GM10248 (cell line): ENCODE results near the gene OR1L4.

Experiments used
- CTCF ChIA-PET: fragments of 300-600 bp; sonication (Branson Sonifier 250); formaldehyde crosslinking; extraction: SDS; loops from one replicate; lab custom pipeline; 2021; ENCODE audit warnings: antibody characterized with exemption; lab: Yijun Ruan, JAX
- POLR2A ChIA-PET: fragments of 350-650 bp; sonication (Branson Sonifier 250); formaldehyde crosslinking; extraction: SDS; loops from one replicate; lab custom pipeline; 2020; ENCODE audit warnings: antibody characterized with exemption; lab: Yijun Ruan, JAX
- DNase-seq: peaks from one replicate; pipeline ENCODE4 v3.0.0; 2012; ENCODE audit errors: extremely low spot score
- TF ChIP-seq, protein P1 (sequence below): IDR thresholded peaks from 2 replicates; pipeline ENCODE4 v1.5.1; 2012; ENCODE audit warnings: mild to moderate bottlenecking, low read depth; ENCODE audit errors: extremely low read depth, missing control alignments, control extremely low read depth

OR1L4 gene, protein sequence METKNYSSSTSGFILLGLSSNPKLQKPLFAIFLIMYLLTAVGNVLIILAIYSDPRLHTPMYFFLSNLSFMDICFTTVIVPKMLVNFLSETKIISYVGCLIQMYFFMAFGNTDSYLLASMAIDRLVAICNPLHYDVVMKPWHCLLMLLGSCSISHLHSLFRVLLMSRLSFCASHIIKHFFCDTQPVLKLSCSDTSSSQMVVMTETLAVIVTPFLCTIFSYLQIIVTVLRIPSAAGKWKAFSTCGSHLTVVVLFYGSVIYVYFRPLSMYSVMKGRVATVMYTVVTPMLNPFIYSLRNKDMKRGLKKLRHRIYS

DNA sequence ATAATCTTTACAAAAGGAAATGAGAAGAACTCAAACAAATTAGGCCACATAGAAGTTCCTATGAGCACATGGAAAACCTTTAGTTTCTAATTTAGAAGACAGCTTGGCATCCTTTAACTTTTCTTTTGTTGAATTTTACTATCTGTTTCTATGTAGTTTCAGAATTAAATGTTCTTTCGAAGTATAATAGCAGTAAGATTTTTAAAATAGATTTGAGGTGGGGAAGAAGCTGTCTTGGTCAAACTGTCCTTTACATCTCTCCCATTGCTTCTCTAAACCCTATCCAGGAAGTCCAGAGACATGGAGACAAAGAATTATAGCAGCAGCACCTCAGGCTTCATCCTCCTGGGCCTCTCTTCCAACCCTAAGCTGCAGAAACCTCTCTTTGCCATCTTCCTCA is at the start of gene OR1L4:
OR1L4 (plus strand) TSS at position 301 of the 400 bp plus-strand sequence; CDS start at position 301, 0 bp downstream.
- CTCF ChIA-PET, result no interaction called here
- POLR2A ChIA-PET, result no interaction called here
- TF ChIP-seq, protein P1, sequence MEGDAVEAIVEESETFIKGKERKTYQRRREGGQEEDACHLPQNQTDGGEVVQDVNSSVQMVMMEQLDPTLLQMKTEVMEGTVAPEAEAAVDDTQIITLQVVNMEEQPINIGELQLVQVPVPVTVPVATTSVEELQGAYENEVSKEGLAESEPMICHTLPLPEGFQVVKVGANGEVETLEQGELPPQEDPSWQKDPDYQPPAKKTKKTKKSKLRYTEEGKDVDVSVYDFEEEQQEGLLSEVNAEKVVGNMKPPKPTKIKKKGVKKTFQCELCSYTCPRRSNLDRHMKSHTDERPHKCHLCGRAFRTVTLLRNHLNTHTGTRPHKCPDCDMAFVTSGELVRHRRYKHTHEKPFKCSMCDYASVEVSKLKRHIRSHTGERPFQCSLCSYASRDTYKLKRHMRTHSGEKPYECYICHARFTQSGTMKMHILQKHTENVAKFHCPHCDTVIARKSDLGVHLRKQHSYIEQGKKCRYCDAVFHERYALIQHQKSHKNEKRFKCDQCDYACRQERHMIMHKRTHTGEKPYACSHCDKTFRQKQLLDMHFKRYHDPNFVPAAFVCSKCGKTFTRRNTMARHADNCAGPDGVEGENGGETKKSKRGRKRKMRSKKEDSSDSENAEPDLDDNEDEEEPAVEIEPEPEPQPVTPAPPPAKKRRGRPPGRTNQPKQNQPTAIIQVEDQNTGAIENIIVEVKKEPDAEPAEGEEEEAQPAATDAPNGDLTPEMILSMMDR, result no peak
- no peak for DNase-seq

DNA sequence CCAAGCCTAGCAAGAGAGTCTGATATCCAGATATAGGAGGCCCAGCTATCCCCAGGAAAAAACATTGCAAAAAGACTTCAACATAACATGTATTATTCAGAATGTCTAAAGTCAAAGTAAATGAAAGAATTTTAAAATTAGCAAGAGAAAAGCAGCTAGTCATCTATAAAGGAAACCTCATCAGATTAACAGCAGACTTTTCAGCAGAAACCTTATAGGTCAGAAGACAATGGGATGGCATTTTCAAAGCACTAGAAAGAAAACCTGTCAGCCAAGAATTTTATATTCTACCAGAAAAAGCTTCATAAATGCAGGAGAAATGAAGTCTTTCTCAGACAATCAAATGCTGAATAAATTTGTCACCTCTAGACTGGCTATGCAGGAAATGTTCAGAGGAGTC is 38.9 kb upstream of the OR1L4 start:
- ChIA-PET CTCF (no interaction called here), POLR2A (no interaction called here)
- TF ChIP-seq, protein P1, result no peak
- no peak for DNase-seq

DNA sequence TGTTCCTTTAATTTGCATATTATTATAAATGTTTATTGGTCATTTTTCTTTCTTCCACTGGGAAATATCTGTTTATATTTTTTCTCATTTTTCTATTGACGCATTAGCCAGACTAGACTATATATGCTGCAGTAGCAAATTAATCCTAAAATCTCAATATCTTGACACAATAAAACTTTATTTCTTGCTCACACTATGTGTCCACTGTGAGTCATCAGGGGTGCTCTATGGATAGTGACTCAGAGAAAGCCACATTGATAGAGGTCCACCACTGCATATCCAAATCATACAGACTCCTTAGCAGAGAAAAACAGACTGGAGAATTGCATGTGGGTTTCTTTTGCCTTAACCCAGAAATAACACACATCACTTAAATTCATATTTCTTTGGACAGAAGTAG is 28.1 kb upstream of the OR1L4 start:
- ChIA-PET CTCF (no interaction called here), POLR2A (no interaction called here)
- DNase-seq, result no peak
- TF ChIP-seq, protein P1, result no peak

DNA sequence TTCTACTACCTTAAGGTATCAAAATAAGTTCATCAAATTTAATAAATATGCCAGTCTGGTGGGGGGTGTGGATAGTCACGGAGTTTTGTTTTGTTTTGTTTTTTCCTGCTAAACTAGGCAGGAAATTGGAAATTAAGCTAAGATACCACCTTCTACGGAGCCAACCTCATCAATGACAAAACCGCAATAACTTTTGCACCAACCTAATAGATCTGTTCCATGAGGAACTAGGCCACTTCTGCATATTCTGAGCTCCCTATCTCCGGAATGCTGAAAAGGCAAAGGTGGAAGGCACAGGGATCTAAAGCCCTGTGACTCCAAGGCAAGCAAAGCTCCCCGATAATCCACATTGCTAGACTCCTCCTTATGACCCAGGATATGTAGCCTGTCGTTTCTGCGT is 5.8 kb upstream of the OR1L4 start:
- ChIA-PET POLR2A (no interaction called here), CTCF (interaction anchor here (1.2 kb wide), 1 partner anchor 46 kb away, joined by 3 read pairs; no protein-coding TSS in a partner anchor)
- no peak for DNase-seq
- TF ChIP-seq, protein P1, result no peak

DNA sequence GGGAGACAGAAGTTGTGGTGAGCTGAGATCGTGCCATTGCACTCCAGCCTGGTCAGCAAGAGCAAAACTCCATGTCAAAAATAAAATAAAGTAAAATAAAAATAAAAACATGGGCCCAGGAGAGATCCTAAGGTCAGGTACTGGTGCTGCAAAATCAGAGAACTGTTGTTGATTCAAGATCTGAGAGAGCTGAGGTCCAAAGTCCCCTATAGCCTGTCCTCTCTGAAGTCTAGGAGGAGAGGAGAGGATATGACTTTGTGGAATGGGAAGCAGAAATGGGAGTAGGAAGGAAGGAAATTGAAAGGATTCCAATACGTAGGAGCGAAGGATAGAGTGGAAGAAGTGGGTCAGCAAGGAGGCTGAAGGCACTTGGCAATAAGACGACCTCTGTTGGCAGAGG is 4.6 kb upstream of the OR1L4 start:
- DNase-seq, result no peak
- TF ChIP-seq, protein P1, result no peak
- CTCF ChIA-PET, result no interaction called here
- POLR2A ChIA-PET, result no interaction called here

DNA sequence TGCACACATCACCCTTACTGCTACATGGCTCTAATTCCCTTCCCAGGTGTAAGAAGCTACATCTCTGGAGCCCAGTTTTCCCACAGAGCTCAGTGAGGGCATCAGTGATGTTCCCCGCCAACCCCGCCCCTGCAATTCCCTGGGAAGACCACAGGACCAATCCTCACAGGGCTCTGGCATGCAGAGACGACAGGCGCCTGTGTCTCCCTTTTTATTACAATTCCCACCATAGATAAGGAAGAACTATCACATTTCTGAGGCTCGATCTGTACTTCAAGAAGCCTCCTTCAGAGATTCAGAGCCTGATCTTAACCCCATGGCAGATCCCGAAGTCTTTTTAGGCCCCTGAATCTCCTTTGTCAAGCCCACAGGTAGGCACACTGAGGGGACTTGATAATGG is 18.2 kb downstream of the OR1L4 start, which contains the start of gene OR1L6:
OR1L6 (plus strand) TSS at position 301 of the 400 bp plus-strand sequence. CDS start 7,545 bp downstream, outside the sequence.
- POLR2A ChIA-PET, result no interaction called here
- DNase-seq, result no peak
- CTCF ChIA-PET, result no interaction called here
- TF ChIP-seq, protein P1, result no peak
